GM12864 (cell line): ENCODE results near the gene ITGB7.

Experiments
- DNase-seq: peaks from one replicate; pipeline ENCODE4 v3.0.0-alpha.2; 2011; ENCODE audit warnings: low read depth
- H3K4me3 ChIP-seq: 2 replicates; pipeline ENCODE4 v1.5.1; 2011; ENCODE audit warnings: mild to moderate bottlenecking, low read depth, low read length, control low read depth
- CTCF ChIP-seq: IDR thresholded peaks from 2 replicates; pipeline ENCODE4 v1.5.1; 2011; ENCODE audit warnings: low read depth, mild to moderate bottlenecking, moderate library complexity, low read length, control low read depth, inconsistent platforms; ENCODE audit errors: missing control alignments

ITGB7 gene

GRCh38 chr12:53235164-53235563 lies 28.1 kb upstream of the ITGB7 start:
- no peak for DNase-seq
- H3K4me3 ChIP-seq = no peak overlapping the region
- TF ChIP-seq CTCF = no peak

GRCh38 chr12:53234271-53234914 lies 27.3 kb upstream of the ITGB7 start:
- TF ChIP-seq CTCF = no peak
- no peak for DNase-seq
- no peak overlapping the region for H3K4me3 ChIP-seq

DNA sequence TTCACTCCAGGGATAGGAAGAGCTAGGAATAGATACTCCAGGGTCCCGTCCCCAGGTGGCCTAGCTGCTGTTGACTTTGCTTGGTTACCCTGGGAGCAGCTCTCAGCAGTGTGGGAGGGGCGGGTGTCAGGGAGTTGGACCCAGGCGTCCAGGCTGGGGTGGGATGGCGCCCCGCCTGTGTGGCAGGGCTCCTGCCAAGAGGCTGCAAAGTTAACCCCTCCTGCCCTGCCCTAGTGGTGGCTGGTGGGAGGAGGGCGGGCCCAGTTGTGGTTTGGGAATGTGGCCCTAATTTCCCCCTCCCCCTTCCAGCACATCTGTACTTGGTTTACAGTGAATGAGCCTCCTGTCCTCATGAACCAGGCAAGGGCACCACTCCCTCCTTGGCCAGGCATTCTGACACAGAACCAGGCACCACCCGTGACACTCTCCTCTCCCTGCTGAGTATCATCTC lies 26.6 kb upstream of the ITGB7 start:
- no peak for TF ChIP-seq CTCF
- no peak for DNase-seq
- H3K4me3 ChIP-seq = no peak overlapping the region

DNA sequence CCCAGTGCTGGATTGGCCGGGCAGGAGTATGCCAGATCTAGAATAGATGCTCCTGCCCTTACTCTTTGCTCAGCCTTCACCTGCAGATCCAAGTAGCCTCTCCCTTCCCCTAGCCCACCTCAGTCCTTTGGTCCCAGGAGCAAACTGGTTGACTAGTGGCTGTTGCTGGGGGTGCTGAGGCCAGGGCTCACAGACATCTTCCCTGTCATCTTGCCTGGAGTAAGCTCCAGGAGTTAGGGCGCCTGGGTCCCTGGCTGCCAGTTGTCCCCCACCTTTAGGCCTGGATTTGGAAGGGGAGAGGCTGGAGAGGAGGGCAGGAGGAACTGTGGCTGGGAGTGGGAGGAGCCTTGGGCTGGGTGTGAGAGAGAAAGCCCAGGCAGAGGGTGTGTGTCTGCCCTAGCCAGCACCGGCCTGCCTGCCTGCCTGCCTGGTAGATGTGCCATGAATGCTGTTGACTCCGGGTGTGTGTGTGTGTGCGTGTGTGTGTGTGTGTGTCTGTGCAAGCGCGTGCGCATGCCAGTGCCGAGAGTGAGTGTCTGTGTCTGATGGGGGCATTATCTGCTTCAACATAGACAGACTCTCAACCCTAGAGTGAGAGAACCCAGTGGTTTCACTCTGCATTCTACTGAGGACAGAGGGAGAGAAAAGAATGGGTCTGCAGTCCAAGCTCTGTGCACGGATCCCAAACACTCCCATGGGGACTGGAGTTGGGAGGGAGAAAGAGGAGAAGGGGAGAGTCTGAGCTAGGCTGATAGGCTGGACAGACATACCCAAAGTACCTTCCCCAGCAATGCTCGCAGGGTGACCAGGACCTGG lies 25.8 kb upstream of the ITGB7 start:
- H3K4me3 ChIP-seq = no peak overlapping the region
- TF ChIP-seq CTCF = no peak
- DNase-seq = no peak

DNA sequence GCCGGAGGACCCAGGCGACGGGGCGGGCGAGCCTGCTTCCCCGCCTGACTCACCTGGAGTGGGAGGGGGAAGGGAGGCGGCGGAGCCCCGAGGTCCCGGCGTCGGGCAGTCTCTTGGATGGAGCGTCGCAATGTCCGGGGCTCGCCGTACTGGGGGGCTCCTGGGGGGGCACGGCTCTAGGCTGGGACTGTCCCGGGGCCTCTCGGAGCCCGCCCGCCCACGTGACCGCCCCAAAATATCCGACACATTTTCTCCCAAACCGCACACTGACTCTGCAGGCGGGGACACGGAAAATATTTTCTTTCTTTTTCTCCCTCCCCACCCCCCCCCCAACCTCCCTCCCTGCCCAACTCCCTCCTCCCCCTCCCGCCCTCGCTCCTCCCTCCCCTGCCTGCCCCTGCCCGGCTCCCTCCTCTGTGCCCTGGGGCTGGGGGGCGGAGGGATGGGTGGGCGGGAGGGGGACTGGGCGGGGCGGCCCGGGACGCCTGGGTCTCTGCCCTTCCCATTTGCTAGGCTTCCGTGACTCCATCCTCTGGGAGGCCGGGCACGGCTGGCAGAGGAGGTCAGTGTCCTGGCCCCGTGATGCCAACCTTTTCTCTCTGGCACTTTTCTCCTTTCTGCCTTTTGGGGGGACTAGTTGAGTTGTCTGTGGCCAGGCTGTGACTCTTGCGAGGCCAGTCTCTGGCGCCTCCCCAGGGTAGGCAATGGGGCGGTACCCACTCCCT lies 25.0 kb upstream of the ITGB7 start, which contains the start of gene RARG:
Gene RARG, minus strand, starts transcription at position 289 of the 725 bp plus-strand sequence. CDS start 4,664 bp downstream, outside the sequence.
- H3K4me3 ChIP-seq = peak within 1 kb of the TSS; percentile 52
- TF ChIP-seq CTCF = no peak
- no peak for DNase-seq

DNA sequence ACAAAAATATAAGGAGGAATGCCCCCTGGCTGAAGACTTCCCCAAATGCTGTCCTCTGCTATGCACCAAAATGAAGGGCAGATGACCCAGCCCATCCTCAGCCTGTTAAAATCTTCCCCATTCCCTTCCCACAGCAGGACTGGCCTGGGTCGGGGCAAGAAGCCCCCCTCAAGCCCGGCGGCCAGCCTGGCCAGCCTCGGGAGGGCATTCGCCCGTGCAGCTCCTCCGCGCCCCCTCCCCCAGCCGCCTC lies 24.5 kb upstream of the ITGB7 start:
- DNase-seq = no peak
- H3K4me3 ChIP-seq = peak overlapping the region; percentile 52

More for the DNA sequence above, 24.5 kb upstream of the ITGB7 start:
- TF ChIP-seq CTCF = no peak
